Neuronal stem cell (in vitro differentiated cells): ENCODE results near the gene AASDH.

Experiments used
- DNase-seq: peaks from one replicate; pipeline ENCODE4 v3.0.0-alpha.2; 2013; ENCODE audit warnings: low spot score
- H2AFZ ChIP-seq: one replicate; pipeline ENCODE4 v1.6.1; 2013; ENCODE audit warnings: mild to moderate bottlenecking, low read length, inconsistent platforms
- H2AK5ac ChIP-seq: 2 replicates; pipeline ENCODE4 v1.6.1; 2013; ENCODE audit warnings: low read depth, mild to moderate bottlenecking, inconsistent platforms, low read length, moderate library complexity, mixed read lengths
- H2BK120ac ChIP-seq: 2 replicates; pipeline ENCODE4 v1.6.1; 2013; ENCODE audit warnings: low read depth, mild to moderate bottlenecking, inconsistent platforms, low read length, moderate library complexity, mixed read lengths
- H2BK12ac ChIP-seq: one replicate; pipeline ENCODE4 v1.6.1; 2013; ENCODE audit warnings: low read length, inconsistent platforms
- H2BK15ac ChIP-seq: 2 replicates; pipeline ENCODE4 v1.6.1; 2013; ENCODE audit warnings: mild to moderate bottlenecking, low read length, inconsistent platforms, mixed read lengths
- H2BK5ac ChIP-seq: one replicate; pipeline ENCODE4 v1.6.1; 2013; ENCODE audit warnings: inconsistent platforms, mild to moderate bottlenecking, low read length, moderate library complexity
- H3K14ac ChIP-seq: one replicate; pipeline ENCODE4 v1.6.1; 2013; ENCODE audit warnings: low read length, inconsistent platforms
- H3K18ac ChIP-seq: 2 replicates; pipeline ENCODE4 v1.6.1; 2013; ENCODE audit warnings: low read length, inconsistent platforms
- H3K23ac ChIP-seq: 2 replicates; pipeline ENCODE4 v1.6.1; 2013; ENCODE audit warnings: low read depth, mild to moderate bottlenecking, mixed read lengths, low read length, inconsistent platforms; ENCODE audit not compliant: poor library complexity
- H3K27ac ChIP-seq: replicated peaks from 3 replicates; pipeline ENCODE4 v1.5.1; 2013; ENCODE audit warnings: low read length, inconsistent platforms
- H3K27me3 ChIP-seq, 3 experiments: 2 replicates each; pipeline ENCODE4 v1.6.1; 2013; ENCODE audit warnings: low read length in 3 of 3, mild to moderate bottlenecking in 2 of 3, inconsistent platforms in 1 of 3, low read depth in 1 of 3, mixed read lengths in 1 of 3, moderate library complexity in 1 of 3; ENCODE audit not compliant: control insufficient read depth in 3 of 3, insufficient read depth in 3 of 3
- H3K36me3 ChIP-seq, 2 donors: replicated peaks in 1 of 2; 2 replicates each; pipeline ENCODE4 v1.6.1; 2013; ENCODE audit warnings: low read length in 2 of 2; ENCODE audit not compliant: control insufficient read depth in 2 of 2, insufficient read depth in 2 of 2
- H3K4ac ChIP-seq: 2 replicates; pipeline ENCODE4 v1.6.1; 2013; ENCODE audit warnings: inconsistent platforms, mild to moderate bottlenecking, low read length, moderate library complexity
- H3K4me1 ChIP-seq, 2 donors: 1 replicate in 1 of 2; 2 replicates in 1 of 2; pipeline ENCODE4 v1.6.1; 2013; ENCODE audit warnings: low read length in 2 of 2, low read depth in 1 of 2; ENCODE audit not compliant: control insufficient read depth in 2 of 2, insufficient read depth in 1 of 2
- H3K4me2 ChIP-seq: one replicate; pipeline ENCODE4 v1.6.1; 2013; ENCODE audit warnings: mild to moderate bottlenecking, low read length, inconsistent platforms; ENCODE audit not compliant: insufficient read depth, poor library complexity, severe bottlenecking
- H3K4me3 ChIP-seq, 2 donors: 2 replicates each; pipeline ENCODE4 v1.5.1; 2013; ENCODE audit warnings: low read length in 2 of 2, mild to moderate bottlenecking in 2 of 2, inconsistent platforms in 1 of 2, moderate library complexity in 1 of 2
- H3K79me1 ChIP-seq: one replicate; pipeline ENCODE4 v1.6.1; 2013; ENCODE audit warnings: low read depth, mild to moderate bottlenecking, inconsistent platforms, low read length, moderate library complexity
- H3K9ac ChIP-seq: one replicate; pipeline ENCODE4 v1.6.1; 2013; ENCODE audit warnings: mild to moderate bottlenecking, low read depth, low read length, inconsistent platforms; ENCODE audit not compliant: poor library complexity
- H3K9me3 ChIP-seq, 2 donors: replicated peaks in 1 of 2; 2 replicates each; pipeline versions ENCODE3 to v1.6.1; 2013; ENCODE audit warnings: low read length in 2 of 2, mild to moderate bottlenecking in 2 of 2, inconsistent platforms in 1 of 2, low read depth in 1 of 2, mixed read lengths in 1 of 2, moderate library complexity in 1 of 2; ENCODE audit not compliant: control insufficient read depth in 2 of 2, insufficient read depth in 1 of 2
- H4K8ac ChIP-seq: one replicate; pipeline ENCODE4 v1.6.1; 2013; ENCODE audit warnings: low read depth, mild to moderate bottlenecking, inconsistent platforms, low read length, moderate library complexity
- H4K91ac ChIP-seq: one replicate; pipeline ENCODE4 v1.6.1; 2013; ENCODE audit warnings: low read length, low read depth, mild to moderate bottlenecking, inconsistent platforms; ENCODE audit not compliant: poor library complexity
- WGBS, 2 donors: extraction: QIAGEN DNeasy Blood & Tissue Kit; methylation state at CpG; one replicate each; pipeline ENCODE4 v1.1.7; 2013; ENCODE audit warnings: missing lambda C conversion rate in 2 of 2, mixed read lengths in 1 of 2; ENCODE audit not compliant: insufficient read length in 2 of 2, insufficient replicate concordance in 1 of 2; ENCODE audit errors: extremely low coverage in 2 of 2; 5-methylcytosine and 5-hydroxymethylcytosine counted together

The AASDH gene

GRCh38 chr4:56391270-56391669, 4.0 kb upstream of the AASDH start:
- Histone ChIP-seq H3K18ac (no peak overlapping the region), H3K14ac (no peak overlapping the region), H3K27me3 (no peaks in the 10 kb centered on the region), H2AK5ac (no peak overlapping the region), H3K9me3 (no peaks in the 10 kb centered on the region), H3K4me3 (no peak overlapping the region), H2BK15ac (no peak overlapping the region), H4K8ac (no peak overlapping the region), H3K4ac (no peak overlapping the region), H3K79me1 (no peaks in the 10 kb centered on the region), H3K23ac (no peak overlapping the region), H3K4me1 (peaks cover 2 to 6% of the 10 kb centered on the region in 2 donors), H3K4me2 (no peak overlapping the region), H3K27ac (no peak overlapping the region), H3K36me3 (peaks cover 3 to 46% of the 10 kb centered on the region in 2 donors), H2AFZ (no peak overlapping the region), H3K9ac (no peak overlapping the region), H2BK12ac (no peak overlapping the region), H2BK120ac (no peak overlapping the region), H4K91ac (no peak overlapping the region), H2BK5ac (no peak overlapping the region)
- WGBS, 2 donors, result no CpG with 5 or more reads among the region's 8 CpGs
- no peak for DNase-seq

GRCh38 chr4:56389558-56389957, 2.3 kb upstream of the AASDH start:
- H3K79me1 ChIP-seq, result no peaks in the 10 kb centered on the region
- no peak overlapping the region for H2BK12ac ChIP-seq
- H3K27ac ChIP-seq, result no peak overlapping the region
- no peak overlapping the region for H2AK5ac ChIP-seq
- H2BK120ac ChIP-seq, result no peak overlapping the region
- H2AFZ ChIP-seq, result no peak overlapping the region
- H4K8ac ChIP-seq, result no peak overlapping the region
- H4K91ac ChIP-seq, result no peak overlapping the region
- H3K36me3 ChIP-seq, result peaks cover 2 to 29% of the 10 kb centered on the region in 2 donors
- no peak for DNase-seq
- no peak overlapping the region for H3K14ac ChIP-seq
- H3K27me3 ChIP-seq, result no peaks in the 10 kb centered on the region
- no peaks in the 10 kb centered on the region for H3K9me3 ChIP-seq
- H3K9ac ChIP-seq, result no peak overlapping the region
- no peak overlapping the region for H3K4me3 ChIP-seq
- no peak overlapping the region for H2BK15ac ChIP-seq
- no peak overlapping the region for H3K4me2 ChIP-seq
- no peak overlapping the region for H3K18ac ChIP-seq
- H2BK5ac ChIP-seq, result no peak overlapping the region
- no peak overlapping the region for H3K23ac ChIP-seq
- no peak overlapping the region for H3K4ac ChIP-seq
- peaks cover 2 to 6% of the 10 kb centered on the region in 2 donors for H3K4me1 ChIP-seq
- no CpG with 5 or more reads among the region's 1 CpG for WGBS, 2 donors

DNA sequence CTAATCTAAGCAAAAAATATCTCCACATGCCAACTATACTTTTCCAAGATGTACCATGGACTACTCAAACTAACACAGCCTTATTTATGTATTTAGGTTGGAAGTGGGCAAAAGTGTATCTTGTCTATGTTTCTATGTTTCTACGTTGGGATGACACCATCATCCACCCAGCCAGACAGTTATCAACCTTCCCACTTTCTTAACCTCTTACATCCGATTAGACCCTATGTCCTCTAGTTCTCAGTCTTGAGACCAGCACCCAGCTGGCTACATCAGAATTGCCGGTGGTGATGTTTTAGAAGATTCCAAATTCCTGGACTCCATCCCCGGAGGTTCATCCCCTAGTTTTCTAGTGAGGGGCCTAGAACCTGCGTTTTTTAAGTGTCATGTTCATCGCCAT, 1.0 kb upstream of the AASDH start:
- Histone ChIP-seq H3K27ac (no peak overlapping the region), H3K4me1 (peaks cover 2 to 6% of the 10 kb centered on the region in 2 donors)
- no CpG with 5 or more reads among the region's 6 CpGs for WGBS, 2 donors

GRCh38 chr4:56386091-56386490, 1.2 kb downstream of the AASDH start:
- Histone ChIP-seq H3K23ac (no peak overlapping the region), H4K8ac (no peak overlapping the region), H3K36me3 (peaks cover 0 to 9% of the 10 kb centered on the region in 2 donors), H3K4me3 (peak overlapping the region in 1 of 2 donors; percentile 16), H3K9ac (no peak overlapping the region), H2AK5ac (no peak overlapping the region), H3K79me1 (no peaks in the 10 kb centered on the region), H3K4me2 (no peak overlapping the region), H3K9me3 (no peaks in the 10 kb centered on the region), H3K4ac (no peak overlapping the region), H4K91ac (no peak overlapping the region), H2BK5ac (no peak overlapping the region), H3K27me3 (no peaks in the 10 kb centered on the region), H2BK15ac (no peak overlapping the region), H3K27ac (no peak overlapping the region), H2BK12ac (no peak overlapping the region), H3K14ac (no peak overlapping the region), H2BK120ac (no peak overlapping the region), H3K4me1 (peaks cover 2 to 6% of the 10 kb centered on the region in 2 donors), H3K18ac (no peak overlapping the region), H2AFZ (peak overlapping the region; percentile 33)
- DNase-seq, result no peak
- WGBS, 2 donors, result no CpG with 5 or more reads among the region's 4 CpGs

More for the DNA sequence above, 1.0 kb upstream of the AASDH start:
- Histone ChIP-seq H3K36me3 (peaks cover 0 to 19% of the 10 kb centered on the region in 2 donors), H3K4ac (no peak overlapping the region), H3K9me3 (no peaks in the 10 kb centered on the region), H2BK15ac (no peak overlapping the region), H4K91ac (no peak overlapping the region), H3K9ac (no peak overlapping the region), H3K79me1 (no peaks in the 10 kb centered on the region), H3K14ac (no peak overlapping the region), H3K18ac (no peak overlapping the region), H2AFZ (no peak overlapping the region), H2BK12ac (no peak overlapping the region), H3K23ac (no peak overlapping the region), H2AK5ac (no peak overlapping the region), H2BK120ac (no peak overlapping the region), H3K4me2 (peak overlapping the region; percentile 47), H4K8ac (no peak overlapping the region), H2BK5ac (no peak overlapping the region), H3K4me3 (peak overlapping the region in 1 of 2 donors; percentile 69), H3K27me3 (no peaks in the 10 kb centered on the region)
- DNase-seq, result no peak
